Mesendoderm (in vitro differentiated cells): Measurements from ENCODE around the gene TRABD2B.

ENCODE experiments used
- DNase-seq: peaks from one replicate; pipeline ENCODE4 v3.0.0; 2013
- H2AK5ac ChIP-seq: 2 replicates; pipeline ENCODE4 v1.6.1; 2013; ENCODE audit warnings: low read length, inconsistent platforms
- H2BK120ac ChIP-seq: 2 replicates; pipeline ENCODE4 v1.6.1; 2013; ENCODE audit warnings: low read depth, mild to moderate bottlenecking, low read length, moderate library complexity, mixed read lengths
- H2BK15ac ChIP-seq: replicated peaks from 2 replicates; pipeline ENCODE4 v1.6.1; 2013; ENCODE audit warnings: low read depth, mild to moderate bottlenecking, moderate library complexity
- H2BK5ac ChIP-seq: 2 replicates; pipeline ENCODE4 v1.6.1; 2013; ENCODE audit warnings: low read length, inconsistent platforms
- H3K18ac ChIP-seq: 2 replicates; pipeline ENCODE4 v1.6.1; 2013; ENCODE audit warnings: mild to moderate bottlenecking, low read length, mixed read lengths
- H3K23ac ChIP-seq: one replicate; pipeline ENCODE4 v1.6.1; 2013; ENCODE audit warnings: low read length
- H3K27ac ChIP-seq: 2 replicates; pipeline ENCODE4 v1.5.1; 2013; ENCODE audit warnings: low read depth, mild to moderate bottlenecking, inconsistent platforms, low read length, moderate library complexity
- H3K27me3 ChIP-seq: 2 replicates; pipeline ENCODE4 v1.6.1; 2013; ENCODE audit warnings: low read length, control low read depth, mild to moderate bottlenecking, inconsistent platforms; ENCODE audit not compliant: insufficient read depth, poor library complexity
- H3K36me3 ChIP-seq: 2 replicates; pipeline ENCODE4 v1.6.1; 2013; ENCODE audit warnings: low read length, inconsistent platforms; ENCODE audit not compliant: control insufficient read depth, insufficient read depth
- H3K4ac ChIP-seq: one replicate; pipeline ENCODE4 v1.6.1; 2013; ENCODE audit warnings: low read depth, mild to moderate bottlenecking, low read length, moderate library complexity
- H3K4me1 ChIP-seq: 2 replicates; pipeline ENCODE4 v1.6.1; 2013; ENCODE audit warnings: low read depth, low read length, inconsistent platforms; ENCODE audit not compliant: control insufficient read depth
- H3K4me2 ChIP-seq: 2 replicates; pipeline ENCODE4 v1.6.1; 2013; ENCODE audit warnings: low read length
- H3K4me3 ChIP-seq: 2 replicates; pipeline ENCODE4 v1.5.1; 2013; ENCODE audit warnings: mild to moderate bottlenecking, low read length
- H3K56ac ChIP-seq: one replicate; pipeline ENCODE4 v1.6.1; 2013; ENCODE audit warnings: low read length
- H3K79me1 ChIP-seq: 2 replicates; pipeline ENCODE4 v1.6.1; 2013; ENCODE audit warnings: low read length, inconsistent platforms
- H3K79me2 ChIP-seq: 2 replicates; pipeline ENCODE4 v1.6.1; 2013; ENCODE audit warnings: mild to moderate bottlenecking, low read length; ENCODE audit not compliant: control insufficient read depth, insufficient read depth
- H3K9ac ChIP-seq: 2 replicates; pipeline ENCODE4 v1.6.1; 2013; ENCODE audit warnings: low read length, inconsistent platforms
- H4K5ac ChIP-seq: one replicate; pipeline ENCODE4 v1.6.1; 2013; ENCODE audit warnings: low read length
- H4K8ac ChIP-seq: one replicate; pipeline ENCODE4 v1.6.1; 2013; ENCODE audit warnings: low read depth, mild to moderate bottlenecking, control low read depth, low read length, moderate library complexity
- WGBS: extraction: QIAGEN DNeasy Blood & Tissue Kit; methylation state at CpG from one replicate; pipeline ENCODE4 v1.1.7; 2013; ENCODE audit warnings: low lambda C conversion rate, missing lambda C conversion rate; ENCODE audit not compliant: insufficient coverage; ENCODE audit errors: extremely low coverage; 5-methylcytosine and 5-hydroxymethylcytosine counted together

TRABD2B gene

DNA sequence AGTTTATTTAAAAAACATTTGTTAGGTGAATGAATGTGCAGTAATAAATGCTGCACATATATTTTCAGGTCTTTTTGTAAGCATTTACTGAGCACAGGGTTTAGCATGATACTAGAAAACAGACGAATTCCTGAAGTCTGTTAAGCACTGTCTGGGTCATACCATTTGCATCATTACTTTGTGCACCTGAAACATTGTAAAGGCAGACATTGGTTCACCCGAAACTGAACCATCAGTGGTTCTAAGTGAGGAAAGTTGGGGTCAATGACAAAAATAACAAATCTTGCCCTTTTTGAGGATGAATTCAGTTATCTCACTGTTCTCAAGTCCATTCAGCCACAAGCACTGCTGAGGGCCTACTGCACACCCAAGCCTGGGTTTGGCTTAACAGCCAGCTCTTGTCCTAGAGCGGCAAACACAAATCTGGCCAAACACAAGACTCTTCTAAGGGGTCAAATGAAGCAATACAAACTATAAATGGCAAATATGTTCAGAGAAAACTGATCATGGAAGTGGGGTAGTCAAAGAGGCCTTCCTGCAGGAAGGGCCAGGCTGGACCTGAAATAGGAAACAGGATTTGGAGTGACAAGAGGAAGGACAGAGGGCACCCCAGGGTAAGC, 21.8 kb downstream of the TRABD2B start:
- DNase-seq = no peak
- Histone ChIP-seq H3K4me1 (peaks cover 9% of the 10 kb centered on the region), H3K9ac (peak overlapping the region; percentile 3), H3K36me3 (no peaks in the 10 kb centered on the region), H3K79me2 (peaks cover 2% of the 10 kb centered on the region), H3K4me3 (no peak overlapping the region), H3K56ac (peak overlapping the region; percentile 40), H2BK5ac (peak overlapping the region; percentile 36), H3K27ac (peak overlapping the region; percentile 41), H3K18ac (no peak overlapping the region), H3K4me2 (no peak overlapping the region), H4K5ac (no peak overlapping the region), H2BK15ac (no peak overlapping the region), H3K27me3 (no peaks in the 10 kb centered on the region), H3K79me1 (peaks cover 14% of the 10 kb centered on the region), H3K23ac (no peak overlapping the region), H2AK5ac (no peak overlapping the region), H4K8ac (no peak overlapping the region), H3K4ac (peak overlapping the region; percentile 48), H2BK120ac (no peak overlapping the region)
- no CpG with 5 or more reads among the region's 3 CpGs for WGBS

DNA sequence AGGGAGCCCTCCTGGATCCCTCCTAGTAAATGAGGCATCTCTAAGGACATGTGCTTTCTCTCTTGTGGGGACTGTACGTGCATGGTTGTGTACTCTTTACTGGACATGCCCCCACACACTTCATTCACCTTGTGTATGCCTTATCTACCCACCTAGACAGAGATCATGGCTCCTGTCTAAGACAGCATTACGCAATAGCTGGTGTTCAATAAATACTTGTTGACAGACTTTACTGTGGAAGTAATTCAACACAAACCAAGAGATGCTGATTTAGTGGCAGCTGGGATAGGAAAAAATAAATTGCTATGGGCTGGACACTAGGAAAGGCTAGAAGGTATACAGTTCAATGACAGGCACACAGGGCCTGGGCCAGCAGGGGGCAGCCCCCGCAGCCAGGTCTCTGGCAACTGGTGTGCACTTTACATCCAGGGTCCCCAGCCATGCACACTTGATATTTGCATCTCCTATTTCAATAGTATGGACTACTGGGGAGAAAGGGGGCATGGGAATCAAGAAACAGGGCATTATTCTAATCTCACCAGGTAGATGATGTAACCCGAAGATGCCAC, 24.2 kb downstream of the TRABD2B start:
- H2AK5ac ChIP-seq = no peak overlapping the region
- no peak overlapping the region for H3K18ac ChIP-seq
- H3K23ac ChIP-seq = no peak overlapping the region
- no peak overlapping the region for H3K56ac ChIP-seq
- peaks cover 2% of the 10 kb centered on the region for H3K79me2 ChIP-seq
- H2BK15ac ChIP-seq = no peak overlapping the region
- no peak overlapping the region for H4K8ac ChIP-seq
- no CpG with 5 or more reads among the region's 4 CpGs for WGBS
- no peaks in the 10 kb centered on the region for H3K27me3 ChIP-seq
- H3K4ac ChIP-seq = no peak overlapping the region
- H3K4me3 ChIP-seq = no peak overlapping the region
- H3K36me3 ChIP-seq = no peaks in the 10 kb centered on the region
- H3K4me1 ChIP-seq = peaks cover 9% of the 10 kb centered on the region
- DNase-seq = no peak
- no peak overlapping the region for H3K9ac ChIP-seq
- H4K5ac ChIP-seq = no peak overlapping the region
- H2BK5ac ChIP-seq = no peak overlapping the region
- peaks cover 6% of the 10 kb centered on the region for H3K79me1 ChIP-seq
- no peak overlapping the region for H2BK120ac ChIP-seq
- no peak overlapping the region for H3K27ac ChIP-seq
- H3K4me2 ChIP-seq = no peak overlapping the region

DNA sequence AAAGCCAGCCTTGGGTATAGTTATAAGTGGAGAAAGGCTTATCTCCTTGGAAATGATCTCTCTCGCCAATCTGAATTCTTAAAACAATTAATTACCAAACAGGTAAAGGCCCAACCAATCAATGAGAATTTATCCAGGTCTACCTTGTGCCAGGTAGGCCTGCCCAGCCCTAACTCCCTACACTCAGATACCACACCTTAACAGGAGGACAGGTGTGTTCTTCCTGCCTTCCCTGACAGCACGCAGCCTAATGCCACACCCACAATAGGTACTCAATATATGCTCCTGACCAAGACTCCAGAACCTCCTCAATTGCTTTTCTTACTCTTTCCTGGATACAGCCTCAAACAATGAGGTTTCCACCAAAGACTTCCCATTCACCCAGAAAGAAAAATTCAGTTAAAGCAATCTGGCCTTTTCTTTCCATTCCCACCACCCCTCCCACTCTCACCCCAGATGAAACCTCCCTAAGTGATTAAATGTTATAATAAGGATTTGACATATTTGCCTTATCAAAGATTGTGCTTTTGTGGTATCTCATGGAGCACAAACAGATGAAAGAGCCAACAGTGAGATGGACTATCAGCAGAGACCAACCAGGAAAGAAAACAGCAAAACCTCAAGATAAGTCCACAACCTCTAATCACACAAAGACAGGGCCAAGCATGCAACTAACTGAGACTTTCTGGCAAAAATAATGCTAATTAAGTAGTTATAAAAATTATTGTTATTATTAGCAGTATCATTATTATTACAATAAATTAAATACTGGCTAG, 25.6 kb downstream of the TRABD2B start:
- H2BK5ac ChIP-seq = no peak overlapping the region
- H3K36me3 ChIP-seq = no peaks in the 10 kb centered on the region
- WGBS = no CpG with 5 or more reads among the region's 2 CpGs
- DNase-seq = no peak
- H3K4me2 ChIP-seq = no peak overlapping the region
- H3K4me3 ChIP-seq = no peak overlapping the region
- no peak overlapping the region for H3K23ac ChIP-seq
- H3K9ac ChIP-seq = no peak overlapping the region
- H3K79me2 ChIP-seq = peaks cover 2% of the 10 kb centered on the region
- no peak overlapping the region for H3K56ac ChIP-seq
- no peak overlapping the region for H4K8ac ChIP-seq
- H3K4me1 ChIP-seq = peaks cover 8% of the 10 kb centered on the region
- H3K18ac ChIP-seq = no peak overlapping the region
- H2BK120ac ChIP-seq = no peak overlapping the region
- H3K27ac ChIP-seq = peak overlapping the region; percentile 43
- no peaks in the 10 kb centered on the region for H3K27me3 ChIP-seq
- no peak overlapping the region for H2BK15ac ChIP-seq
- H4K5ac ChIP-seq = no peak overlapping the region
- H3K79me1 ChIP-seq = peaks cover 2% of the 10 kb centered on the region
- no peak overlapping the region for H2AK5ac ChIP-seq
- no peak overlapping the region for H3K4ac ChIP-seq

DNA sequence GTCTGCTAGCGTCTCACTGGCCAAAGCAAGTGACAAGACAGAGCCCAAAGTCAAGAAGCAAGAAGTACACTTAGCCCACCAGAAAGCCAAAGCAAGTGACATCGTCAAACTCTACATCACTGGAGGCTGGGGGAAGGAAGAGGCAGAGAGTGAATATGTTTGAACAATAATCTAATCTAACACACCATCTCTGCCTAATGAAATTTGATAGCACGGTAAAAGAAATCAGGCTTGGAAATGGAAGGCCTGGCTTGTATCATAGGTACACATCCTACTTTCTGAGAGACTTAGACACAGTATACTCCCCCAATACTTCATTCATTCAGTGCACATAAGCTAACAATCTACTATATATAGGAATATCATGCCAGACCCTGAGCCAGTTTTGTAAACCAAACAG, 26.3 kb downstream of the TRABD2B start:
- Histone ChIP-seq H3K4me1 (peaks cover 10% of the 10 kb centered on the region), H2BK120ac (no peak overlapping the region), H3K56ac (no peak overlapping the region), H3K36me3 (no peaks in the 10 kb centered on the region), H3K79me1 (peaks cover 4% of the 10 kb centered on the region), H2BK5ac (no peak overlapping the region), H3K4me3 (no peak overlapping the region), H3K4ac (no peak overlapping the region), H3K18ac (no peak overlapping the region), H3K4me2 (no peak overlapping the region), H3K27ac (no peak overlapping the region), H2BK15ac (no peak overlapping the region), H3K9ac (no peak overlapping the region), H4K5ac (no peak overlapping the region), H2AK5ac (no peak overlapping the region), H4K8ac (no peak overlapping the region), H3K23ac (no peak overlapping the region), H3K79me2 (peaks cover 3% of the 10 kb centered on the region), H3K27me3 (no peaks in the 10 kb centered on the region)
- DNase-seq = no peak
- no CpG with 5 or more reads among the region's 3 CpGs for WGBS

DNA sequence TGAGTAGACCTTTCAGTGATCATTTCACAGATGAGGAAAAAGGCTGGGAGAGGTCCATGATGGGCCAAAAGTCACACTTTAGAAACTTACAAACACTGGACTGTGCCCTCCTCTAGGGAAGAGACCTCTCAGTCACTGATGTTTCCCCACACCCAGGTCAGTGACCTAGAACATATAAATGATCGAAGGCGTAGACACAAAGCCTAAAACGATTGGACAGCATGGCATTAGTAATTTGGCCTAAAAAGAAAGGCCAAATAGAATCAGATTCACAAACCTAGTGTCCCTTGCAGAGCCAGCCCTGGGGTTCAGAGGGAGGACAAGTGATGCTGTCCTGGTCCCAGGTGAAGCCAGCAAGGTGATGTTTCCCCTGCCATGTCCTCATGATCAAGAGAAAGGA, 27.7 kb downstream of the TRABD2B start:
- Histone ChIP-seq H3K27ac (no peak overlapping the region), H3K4ac (no peak overlapping the region), H3K23ac (no peak overlapping the region), H4K5ac (no peak overlapping the region), H3K4me3 (no peak overlapping the region), H3K79me1 (peaks cover 5% of the 10 kb centered on the region), H4K8ac (no peak overlapping the region), H2AK5ac (no peak overlapping the region), H3K18ac (no peak overlapping the region), H3K36me3 (no peaks in the 10 kb centered on the region), H3K4me1 (peaks cover 4% of the 10 kb centered on the region), H2BK120ac (no peak overlapping the region), H3K9ac (no peak overlapping the region), H3K79me2 (peaks cover 1% of the 10 kb centered on the region), H2BK15ac (no peak overlapping the region), H2BK5ac (no peak overlapping the region), H3K4me2 (no peak overlapping the region), H3K56ac (no peak overlapping the region), H3K27me3 (no peaks in the 10 kb centered on the region)
- DNase-seq = no peak
- WGBS = no CpG with 5 or more reads among the region's 3 CpGs
